ENCODE results near the gene MTHFSD.

- TF ChIP-seq RAD21 (IDR thresholded peaks at IDR 0.05; ENCODE audit: low read length) (no peak), EZH2phosphoT487 (IDR thresholded peaks at IDR 0.05; ENCODE audit: borderline replicate concordance, low read depth) (no peak), TAF1 (IDR thresholded peaks at IDR 0.05; ENCODE audit: borderline replicate concordance, low read depth, low read length) (no peak), CTCF (IDR thresholded peaks at IDR 0.05) (no peak), ELF1 (IDR thresholded peaks at IDR 0.05) (no peak)
These were observed 477 bp downstream of the MTHFSD start for GRCh38 chr16:86554599-86554916.
